GM10266 (cell line): ENCODE results near the gene TPRG1.

Experiments
- DNase-seq: peaks from one replicate; pipeline ENCODE4 v3.0.0; 2012; ENCODE audit errors: extremely low spot score
- CTCF ChIP-seq: IDR thresholded peaks from 2 replicates; pipeline ENCODE4 v1.5.1; 2012; ENCODE audit warnings: mild to moderate bottlenecking, low read depth; ENCODE audit not compliant: control insufficient read depth, insufficient read depth; ENCODE audit errors: missing control alignments

The TPRG1 gene

DNA sequence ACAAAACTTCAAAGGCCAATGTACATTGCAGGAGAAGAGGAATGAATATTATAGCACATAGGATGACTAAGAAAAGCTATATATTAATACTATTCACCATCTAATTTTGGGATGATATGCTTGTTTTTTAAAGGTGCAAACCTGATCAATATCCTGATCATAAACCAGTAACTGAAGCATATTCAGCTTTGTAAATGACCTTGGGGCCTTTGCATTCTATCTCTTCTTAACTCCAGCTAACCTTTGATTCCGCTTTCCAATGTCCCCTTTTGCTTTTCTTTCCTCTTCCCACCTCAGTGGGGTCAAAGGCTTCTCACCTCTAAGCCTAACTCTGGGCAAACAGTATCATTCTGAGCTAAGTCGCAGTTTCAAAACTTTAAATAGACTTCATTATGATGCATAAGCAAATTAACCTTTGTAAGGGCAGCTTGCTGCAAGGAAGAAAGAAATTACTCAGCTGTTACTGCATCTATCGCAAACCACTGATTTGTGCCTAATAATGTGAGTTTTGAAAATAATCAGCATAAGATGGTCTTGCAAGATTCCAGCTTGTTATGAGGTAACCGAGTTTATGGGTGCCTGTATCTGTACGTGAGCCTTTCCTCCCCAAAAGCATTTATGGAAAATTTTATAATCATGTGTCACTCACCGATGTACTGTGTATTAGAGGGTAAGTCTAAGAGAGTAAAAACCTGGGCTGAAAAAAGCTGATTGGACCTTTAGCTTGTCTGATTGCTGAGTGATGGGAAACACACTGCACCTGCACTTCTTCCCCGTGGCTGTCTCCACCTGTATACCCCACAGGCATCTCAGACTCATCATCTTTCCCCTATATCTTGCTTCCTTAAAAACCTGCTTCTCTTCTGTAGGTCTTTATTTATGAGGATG lies 116.8 kb downstream of the TPRG1 start:
- TF ChIP-seq CTCF = no peak

DNA sequence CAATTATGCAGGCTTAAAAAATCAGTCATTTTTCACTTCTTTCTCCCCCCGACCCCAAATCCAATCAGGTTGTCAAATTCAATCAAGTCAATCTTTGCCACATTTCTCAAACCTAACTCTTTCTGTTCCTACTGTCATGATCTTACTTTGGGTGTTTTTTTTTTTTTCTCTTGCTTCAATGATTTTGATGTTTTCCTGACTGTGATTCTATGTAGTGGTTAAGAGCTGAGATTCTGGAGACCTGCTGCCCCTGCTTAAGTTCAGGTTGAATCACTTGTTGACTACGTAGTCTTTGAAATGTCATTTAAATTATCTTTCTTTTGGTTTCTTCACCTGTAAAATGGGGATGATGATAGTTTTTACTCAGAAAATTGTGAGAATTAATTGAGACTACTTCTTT lies 117.5 kb downstream of the TPRG1 start:
- TF ChIP-seq CTCF = no peak
- DNase-seq = no peak

More for the DNA sequence above, 116.8 kb downstream of the TPRG1 start:
- DNase-seq = peak; percentile 64

- no peak for DNase-seq
- no peak for TF ChIP-seq CTCF
Measured at GRCh38 chr3:189292667-189293484, 121.1 kb downstream of the TPRG1 start.

- DNase-seq = no peak
- TF ChIP-seq CTCF = no peak
Measured at GRCh38 chr3:189294649-189295048, 122.9 kb downstream of the TPRG1 start.

- TF ChIP-seq CTCF = no peak
- DNase-seq = no peak
Measured at GRCh38 chr3:189295089-189295488, 123.3 kb downstream of the TPRG1 start.

DNA sequence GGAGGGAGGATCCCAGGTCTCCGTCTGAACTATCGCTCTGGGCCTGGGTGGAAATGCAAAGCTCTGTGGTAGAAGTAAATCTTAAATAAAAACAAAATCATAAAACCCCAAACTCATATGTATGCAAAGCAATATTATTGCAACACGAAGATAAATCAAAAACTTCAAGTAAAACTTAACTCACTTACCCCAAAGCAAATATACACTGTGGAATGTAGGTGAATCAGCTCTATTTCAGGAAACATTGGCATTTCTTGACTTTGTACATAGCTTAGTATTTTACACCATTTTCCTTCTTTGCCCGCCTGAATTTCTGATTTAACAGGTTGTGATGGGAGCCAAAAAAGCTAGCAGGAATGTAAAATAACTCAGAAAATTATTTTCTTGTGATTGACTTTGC lies 126.2 kb downstream of the TPRG1 start:
- no peak for DNase-seq
- no peak for TF ChIP-seq CTCF
